Hepatocyte (in vitro differentiated cells): ENCODE results near the gene CFAP90. TPM values are rescaled to one million over a fixed set of nuclear protein-coding genes. Genes with fewer than 3 reads are reported as not detected.

Experiments used
- DNase-seq: peaks from one replicate; pipeline ENCODE4 v3.0.0-alpha.2; 2016; ENCODE audit warnings: low spot score
- H2AFZ ChIP-seq: fragments of 200-600 bp; sonication (generic); 2 replicates; pipeline ENCODE4 v1.6.0; 2016; ENCODE audit warnings: antibody characterized with exemption, mild to moderate bottlenecking
- H3K27ac ChIP-seq: fragments of 200-600 bp; sonication (generic); 2 replicates; pipeline ENCODE4 v1.5.1; 2016; ENCODE audit warnings: mild to moderate bottlenecking
- H3K27me3 ChIP-seq: fragments of 200-600 bp; sonication (generic); 2 replicates; pipeline ENCODE4 v1.6.1; 2016
- H3K36me3 ChIP-seq: fragments of 200-600 bp; sonication (generic); replicated peaks from 2 replicates; pipeline ENCODE4 v1.5.1; 2016; ENCODE audit warnings: low read depth; ENCODE audit not compliant: insufficient read depth
- H3K4me1 ChIP-seq: fragments of 200-600 bp; sonication (generic); 2 replicates; pipeline ENCODE4 v1.5.1; 2016; ENCODE audit warnings: mild to moderate bottlenecking, moderate library complexity; ENCODE audit not compliant: insufficient read depth
- H3K4me2 ChIP-seq: fragments of 200-600 bp; sonication (generic); 2 replicates; pipeline ENCODE4 v1.6.0; 2016
- H3K4me3 ChIP-seq: fragments of 200-600 bp; sonication (generic); 2 replicates; pipeline ENCODE4 v1.5.1; 2016; ENCODE audit warnings: mild to moderate bottlenecking
- H3K79me2 ChIP-seq: fragments of 200-600 bp; sonication (generic); 2 replicates; pipeline ENCODE4 v1.6.0; 2017; ENCODE audit warnings: mild to moderate bottlenecking
- H3K9me2 ChIP-seq: fragments of 200-600 bp; sonication (generic); replicated peaks from 2 replicates; pipeline ENCODE4 v1.6.0; 2017; ENCODE audit warnings: mild to moderate bottlenecking; ENCODE audit not compliant: insufficient read depth
- H3K9me3 ChIP-seq: fragments of 200-600 bp; sonication (generic); 2 replicates; pipeline ENCODE4 v1.5.1; 2016; ENCODE audit warnings: low read depth, mild to moderate bottlenecking
- H4K20me1 ChIP-seq: fragments of 200-600 bp; sonication (generic); 2 replicates; pipeline ENCODE4 v1.6.0; 2016; ENCODE audit warnings: mild to moderate bottlenecking; ENCODE audit not compliant: insufficient read depth, poor library complexity, severe bottlenecking
- EZH2 ChIP-seq: fragments of 200-600 bp; sonication (generic); IDR thresholded peaks from 2 replicates; pipeline ENCODE4 v1.6.1; 2016; ENCODE audit warnings: antibody characterized with exemption, mild to moderate bottlenecking, borderline replicate concordance
- EZH2phosphoT487 ChIP-seq: fragments of 200-600 bp; sonication (generic); IDR thresholded peaks from one replicate; pipeline ENCODE4 v1.6.1; 2018; ENCODE audit warnings: antibody characterized with exemption, mild to moderate bottlenecking, low read depth, moderate library complexity; ENCODE audit not compliant: unreplicated experiment, severe bottlenecking
- WGBS: methylation state at CpG from one replicate; pipeline ENCODE4 v1.1.6; 2016; ENCODE audit warnings: low lambda C conversion rate; ENCODE audit errors: missing lambda C conversion rate; 5-methylcytosine and 5-hydroxymethylcytosine counted together
- polyA plus RNA-seq: library from polyadenylated mRNA; unstranded; fragments of >200 nt; fragmentation: Nextera tagmentation; extraction: Ambion mirVana; gene quantifications from 2 replicates; pipeline ENCODE4 v1.2.1, GENCODE V29; 2016
- total RNA-seq: library from RNA; depleted of rRNA; stranded (reverse); fragments of >200 nt; gene quantifications from 2 replicates; pipeline ENCODE4 v1.2.3, GENCODE V29; 2014
- TF ChIP-seq, protein P1 (sequence below): fragments of 200-600 bp; sonication (generic); IDR thresholded peaks from 2 replicates; pipeline ENCODE4 v1.5.1; 2016; ENCODE audit warnings: antibody characterized with exemption, mild to moderate bottlenecking; ENCODE audit not compliant: poor library complexity

Gene CFAP90
- total and polyA plus RNA-seq, 2 experiments from 2014 or later: 0.30 to 1.0 TPM

DNA sequence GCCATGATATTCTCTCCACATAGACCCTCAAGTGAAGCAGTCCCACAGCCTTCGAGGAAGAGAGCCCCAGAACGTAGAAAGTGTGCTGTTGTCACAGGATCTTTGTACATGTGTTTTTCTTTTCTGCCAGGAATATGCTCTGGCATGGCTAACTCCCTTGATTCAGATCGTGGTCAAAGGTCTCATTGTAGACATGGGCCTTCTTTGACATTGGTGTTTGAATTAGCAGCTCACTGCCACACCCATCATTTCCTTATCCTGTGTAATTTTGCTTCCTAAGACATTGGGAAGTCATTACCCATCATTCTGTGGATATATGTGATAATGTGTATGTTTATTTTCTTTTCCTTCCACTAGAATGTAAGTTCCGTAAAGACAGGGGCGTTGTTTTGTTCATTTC lies 43.5 kb upstream of the CFAP90 start:
- Histone ChIP-seq H3K4me3 (no peak overlapping the region), H3K27ac (peak overlapping the region; percentile 41), H3K36me3 (no peaks in the 10 kb centered on the region), H4K20me1 (no peaks in the 10 kb centered on the region), H3K4me1 (peaks cover 4% of the 10 kb centered on the region), H2AFZ (no peak overlapping the region), H3K9me3 (no peaks in the 10 kb centered on the region), H3K9me2 (no peaks in the 10 kb centered on the region), H3K79me2 (no peaks in the 10 kb centered on the region), H3K4me2 (no peak overlapping the region), H3K27me3 (no peaks in the 10 kb centered on the region)
- no peak for TF ChIP-seq EZH2phosphoT487
- TF ChIP-seq EZH2: no peak
- TF ChIP-seq, protein P1, sequence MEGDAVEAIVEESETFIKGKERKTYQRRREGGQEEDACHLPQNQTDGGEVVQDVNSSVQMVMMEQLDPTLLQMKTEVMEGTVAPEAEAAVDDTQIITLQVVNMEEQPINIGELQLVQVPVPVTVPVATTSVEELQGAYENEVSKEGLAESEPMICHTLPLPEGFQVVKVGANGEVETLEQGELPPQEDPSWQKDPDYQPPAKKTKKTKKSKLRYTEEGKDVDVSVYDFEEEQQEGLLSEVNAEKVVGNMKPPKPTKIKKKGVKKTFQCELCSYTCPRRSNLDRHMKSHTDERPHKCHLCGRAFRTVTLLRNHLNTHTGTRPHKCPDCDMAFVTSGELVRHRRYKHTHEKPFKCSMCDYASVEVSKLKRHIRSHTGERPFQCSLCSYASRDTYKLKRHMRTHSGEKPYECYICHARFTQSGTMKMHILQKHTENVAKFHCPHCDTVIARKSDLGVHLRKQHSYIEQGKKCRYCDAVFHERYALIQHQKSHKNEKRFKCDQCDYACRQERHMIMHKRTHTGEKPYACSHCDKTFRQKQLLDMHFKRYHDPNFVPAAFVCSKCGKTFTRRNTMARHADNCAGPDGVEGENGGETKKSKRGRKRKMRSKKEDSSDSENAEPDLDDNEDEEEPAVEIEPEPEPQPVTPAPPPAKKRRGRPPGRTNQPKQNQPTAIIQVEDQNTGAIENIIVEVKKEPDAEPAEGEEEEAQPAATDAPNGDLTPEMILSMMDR: no peak
- WGBS: 91% methylated on average over 5 of the region's 5 CpGs
- no peak for DNase-seq

DNA sequence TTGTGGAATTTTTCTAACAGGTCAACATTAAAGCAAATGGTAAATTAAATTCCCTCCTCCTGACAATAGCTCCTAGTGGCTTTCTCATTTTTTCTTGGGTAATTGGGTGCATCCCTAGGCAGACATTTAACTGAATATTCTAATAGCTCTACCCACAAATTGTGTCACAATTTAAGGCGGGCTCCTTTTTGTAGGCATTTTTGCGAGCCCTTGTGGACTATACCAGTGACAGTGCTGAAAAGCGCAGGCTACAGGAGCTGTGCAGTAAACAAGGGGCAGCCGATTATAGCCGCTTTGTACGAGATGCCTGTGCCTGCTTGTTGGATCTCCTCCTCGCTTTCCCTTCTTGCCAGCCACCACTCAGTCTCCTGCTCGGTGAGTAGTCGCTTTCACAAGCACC lies 38.0 kb upstream of the CFAP90 start:
- 97% methylated on average over 9 of the region's 9 CpGs for WGBS

DNA sequence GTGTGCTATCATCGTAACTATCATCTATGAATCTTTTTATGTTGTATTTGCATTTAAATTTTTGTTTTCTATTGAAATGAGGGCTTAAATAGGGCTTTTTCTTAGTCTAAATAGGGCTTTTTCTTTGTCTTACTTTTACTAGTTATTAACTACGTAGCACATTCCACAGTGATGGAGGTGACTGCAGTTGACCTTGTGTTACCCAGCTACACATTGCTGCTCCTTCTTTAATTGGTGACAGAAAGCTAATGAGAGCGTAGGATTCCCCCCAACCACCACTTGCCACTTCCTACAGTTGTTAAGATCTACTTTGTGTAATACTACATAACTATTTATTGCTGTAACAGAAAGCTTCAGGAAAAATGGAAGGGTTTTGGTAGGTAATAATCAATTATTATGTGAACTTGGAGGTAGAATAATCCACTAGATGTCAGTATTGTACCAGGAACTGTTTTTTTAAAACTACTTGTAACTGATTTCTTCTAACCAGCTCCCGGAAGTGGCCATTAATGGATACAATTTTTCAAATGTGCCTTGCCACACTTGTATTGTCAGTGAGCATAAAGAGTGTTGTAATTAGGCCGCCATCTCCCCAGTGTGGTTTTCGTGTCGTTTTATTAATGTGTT lies 36.0 kb upstream of the CFAP90 start:
- Histone ChIP-seq H2AFZ (no peak overlapping the region), H3K27ac (no peak overlapping the region), H3K4me2 (no peak overlapping the region), H3K9me2 (no peaks in the 10 kb centered on the region), H3K9me3 (no peaks in the 10 kb centered on the region), H3K36me3 (no peaks in the 10 kb centered on the region), H3K4me3 (no peak overlapping the region), H3K4me1 (no peaks in the 10 kb centered on the region), H3K79me2 (peaks cover 4% of the 10 kb centered on the region), H3K27me3 (no peaks in the 10 kb centered on the region), H4K20me1 (no peaks in the 10 kb centered on the region)
- peak; percentile 55 for DNase-seq
- TF ChIP-seq, protein P1: peak; percentile 72
- TF ChIP-seq EZH2phosphoT487 (no peak), EZH2 (no peak)
- 80% methylated on average over 7 of the region's 7 CpGs for WGBS

More for the DNA sequence above, 38.0 kb upstream of the CFAP90 start:
- Histone ChIP-seq H3K4me3 (no peak overlapping the region), H3K9me2 (no peaks in the 10 kb centered on the region), H3K36me3 (no peaks in the 10 kb centered on the region), H3K4me2 (no peak overlapping the region), H3K27ac (no peak overlapping the region), H3K4me1 (no peaks in the 10 kb centered on the region), H3K9me3 (no peaks in the 10 kb centered on the region), H3K79me2 (no peaks in the 10 kb centered on the region), H3K27me3 (no peaks in the 10 kb centered on the region), H2AFZ (no peak overlapping the region), H4K20me1 (no peaks in the 10 kb centered on the region)
- TF ChIP-seq EZH2: no peak
- TF ChIP-seq, protein P1: no peak
- no peak for TF ChIP-seq EZH2phosphoT487
- DNase-seq: no peak
